ENCODE results near the gene OVAAL. TPM values are rescaled to one million over a fixed set of nuclear protein-coding genes. Genes with fewer than 3 reads are reported as not detected.

OVAAL gene
- total and polyA plus RNA-seq, 9 of the 15 experiments (the other 6 are each of a cell fraction or from before 2014, with no cell fraction given): 0.04 to 0.18 (median 0.08) TPM; not detected in 4

DNA sequence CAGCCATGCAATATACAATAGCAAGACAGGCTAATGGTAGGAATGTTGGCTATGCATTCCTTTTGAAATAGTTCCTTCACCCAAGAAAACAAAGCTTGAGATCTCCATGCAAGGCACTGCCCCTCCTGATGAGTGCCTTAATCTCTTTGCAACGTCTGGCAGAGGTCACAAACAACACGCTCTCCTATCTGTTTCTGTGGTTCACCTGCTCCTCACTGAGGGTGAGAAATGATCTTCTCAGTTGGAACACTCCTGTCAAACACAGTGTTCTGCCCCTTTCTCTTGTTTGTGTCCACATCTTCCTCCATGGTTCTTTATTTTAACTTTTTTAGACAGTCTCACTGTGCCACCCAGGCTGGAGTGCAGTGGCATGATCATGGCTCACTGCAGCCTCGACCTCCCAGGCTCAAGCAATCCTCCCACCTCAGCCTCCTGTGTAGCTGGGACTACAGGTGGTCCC is 51.8 kb downstream of the OVAAL start (continued):
- TF ChIP-seq CHD4 (IDR thresholded peaks at IDR 0.05; ENCODE audit: insufficient read depth, insufficient replicate concordance, low read depth, low read length, poor library complexity, severe bottlenecking) (no peak), ARID1B (IDR thresholded peaks at IDR 0.05) (peak; percentile 96), DPF2 (IDR thresholded peaks at IDR 0.05) (peak; percentile 93), POU5F1 (IDR thresholded peaks at IDR 0.05; ENCODE audit: borderline replicate concordance, low read depth, low read length, partially characterized antibody) (no peak), TEAD1 (CRISPR knock-in tag; IDR thresholded peaks at IDR 0.05) (peak in 1 of 2 experiments; percentile 85; a peak in 2 of 4 replicates), HDAC3 (IDR thresholded peaks at IDR 0.05; ENCODE audit: borderline replicate concordance, partially characterized antibody) (peak; percentile 10)
- TF ChIP-seq, protein P1, sequence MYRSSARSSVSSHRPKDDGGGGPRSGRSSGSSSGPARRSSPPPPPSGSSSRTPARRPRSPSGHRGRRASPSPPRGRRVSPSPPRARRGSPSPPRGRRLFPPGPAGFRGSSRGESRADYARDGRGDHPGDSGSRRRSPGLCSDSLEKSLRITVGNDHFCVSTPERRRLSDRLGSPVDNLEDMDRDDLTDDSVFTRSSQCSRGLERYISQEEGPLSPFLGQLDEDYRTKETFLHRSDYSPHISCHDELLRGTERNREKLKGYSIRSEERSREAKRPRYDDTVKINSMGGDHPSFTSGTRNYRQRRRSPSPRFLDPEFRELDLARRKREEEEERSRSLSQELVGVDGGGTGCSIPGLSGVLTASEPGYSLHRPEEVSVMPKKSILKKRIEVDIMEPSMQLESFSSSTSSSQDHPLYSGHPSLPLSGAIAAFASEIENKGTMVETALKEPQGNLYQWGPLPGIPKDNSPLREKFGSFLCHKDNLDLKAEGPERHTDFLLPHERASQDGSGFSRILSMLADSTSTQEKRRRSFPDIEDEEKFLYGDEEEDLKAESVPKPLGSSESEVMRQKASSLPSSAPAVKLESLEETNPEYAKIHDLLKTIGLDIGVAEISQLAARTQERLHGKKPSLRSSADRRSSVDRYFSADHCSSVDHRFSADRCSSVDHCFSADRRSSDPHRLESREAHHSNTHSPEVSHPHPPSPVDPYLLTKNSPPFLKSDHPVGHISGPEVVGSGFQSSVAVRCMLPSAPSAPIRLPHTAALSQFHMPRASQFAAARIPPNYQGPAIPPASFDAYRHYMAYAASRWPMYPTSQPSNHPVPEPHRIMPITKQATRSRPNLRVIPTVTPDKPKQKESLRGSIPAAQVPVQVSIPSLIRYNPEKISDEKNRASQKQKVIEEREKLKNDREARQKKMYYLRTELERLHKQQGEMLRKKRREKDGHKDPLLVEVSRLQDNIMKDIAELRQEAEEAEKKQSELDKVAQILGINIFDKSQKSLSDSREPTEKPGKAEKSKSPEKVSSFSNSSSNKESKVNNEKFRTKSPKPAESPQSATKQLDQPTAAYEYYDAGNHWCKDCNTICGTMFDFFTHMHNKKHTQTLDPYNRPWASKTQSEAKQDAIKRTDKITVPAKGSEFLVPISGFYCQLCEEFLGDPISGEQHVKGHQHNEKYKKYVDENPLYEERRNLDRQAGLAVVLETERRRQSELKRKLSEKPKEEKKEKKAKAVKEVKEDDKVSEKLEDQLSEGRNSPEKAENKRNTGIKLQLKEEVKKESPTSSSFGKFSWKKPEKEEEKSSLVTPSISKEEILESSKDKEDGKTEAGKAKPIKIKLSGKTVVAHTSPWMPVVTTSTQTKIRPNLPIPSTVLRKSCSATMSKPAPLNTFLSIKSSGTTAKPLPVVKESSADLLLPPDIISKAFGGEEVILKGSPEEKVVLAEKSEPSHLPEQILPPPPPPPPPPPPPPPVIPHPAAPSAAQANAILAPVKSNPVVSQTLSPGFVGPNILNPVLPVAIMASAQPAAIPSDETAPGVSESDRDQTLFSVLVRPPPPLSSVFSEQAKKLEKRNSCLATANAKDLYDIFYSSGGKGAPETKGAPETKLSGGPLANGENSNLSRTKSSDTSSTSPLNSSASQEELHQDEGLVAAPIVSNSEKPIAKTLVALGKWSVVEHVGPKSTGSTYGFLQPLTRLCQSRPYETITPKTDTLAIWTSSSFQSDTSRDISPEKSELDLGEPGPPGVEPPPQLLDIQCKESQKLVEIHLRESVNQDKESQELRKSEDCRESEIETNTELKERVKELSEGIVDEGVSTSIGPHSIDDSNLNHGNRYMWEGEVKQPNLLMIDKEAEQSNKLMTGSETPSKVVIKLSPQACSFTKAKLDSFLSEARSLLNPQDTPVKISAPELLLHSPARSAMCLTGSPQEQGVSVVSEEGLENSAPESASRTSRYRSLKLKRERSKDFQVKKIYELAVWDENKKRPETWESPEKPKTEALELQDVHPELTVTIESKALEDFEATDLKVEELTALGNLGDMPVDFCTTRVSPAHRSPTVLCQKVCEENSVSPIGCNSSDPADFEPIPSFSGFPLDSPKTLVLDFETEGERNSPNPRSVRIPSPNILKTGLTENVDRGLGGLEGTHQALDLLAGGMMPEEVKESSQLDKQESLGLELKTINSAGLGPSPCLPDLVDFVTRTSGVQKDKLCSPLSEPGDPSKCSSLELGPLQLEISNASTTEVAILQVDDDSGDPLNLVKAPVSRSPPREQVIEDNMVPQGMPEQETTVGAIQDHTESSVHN (IDR thresholded peaks at IDR 0.05; ENCODE audit: borderline replicate concordance in 1 of 2, low read depth in 1 of 2): no peak
- TF ChIP-seq, protein P2, sequence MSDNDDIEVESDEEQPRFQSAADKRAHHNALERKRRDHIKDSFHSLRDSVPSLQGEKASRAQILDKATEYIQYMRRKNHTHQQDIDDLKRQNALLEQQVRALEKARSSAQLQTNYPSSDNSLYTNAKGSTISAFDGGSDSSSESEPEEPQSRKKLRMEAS (CRISPR knock-in tag; IDR thresholded peaks at IDR 0.05): peak; percentile 55
